Neural cell (in vitro differentiated cells): Measurements from ENCODE around the gene DIS3L2. TPM values are rescaled to one million over a fixed set of nuclear protein-coding genes. Genes with fewer than 3 reads are reported as not detected.

Source experiments
- H2AFZ ChIP-seq: fragments of 200-600, 300-800 bp; sonication (generic), shearing (Covaris generic); 2 replicates; pipeline ENCODE4 v1.6.0; 2014; ENCODE audit warnings: low read depth, mild to moderate bottlenecking, antibody characterized with exemption, low read length, moderate library complexity
- H3F3A ChIP-seq: fragments of 200-600 bp; shearing (Covaris generic); 2 replicates; pipeline ENCODE4 v1.6.1; 2016; ENCODE audit warnings: mild to moderate bottlenecking, moderate library complexity, mixed read lengths, antibody characterized with exemption, low read length; ENCODE audit not compliant: insufficient read depth, poor library complexity, severe bottlenecking
- H3K27ac ChIP-seq: fragments of 200-600, 300-800 bp; sonication (generic), shearing (Covaris generic); 2 replicates; pipeline ENCODE4 v1.5.1; 2014; ENCODE audit warnings: mild to moderate bottlenecking, low read length, moderate library complexity
- H3K27me3 ChIP-seq: fragments of 300-800, 200-600 bp; sonication (generic), shearing (Covaris generic); 2 replicates; pipeline ENCODE4 v1.6.0; 2014; ENCODE audit warnings: mild to moderate bottlenecking, low read depth, low read length, moderate library complexity; ENCODE audit not compliant: insufficient read depth
- H3K36me3 ChIP-seq: fragments of 300-800, 200-600 bp; sonication (generic), shearing (Covaris generic); 2 replicates; pipeline ENCODE4 v1.5.1; 2014; ENCODE audit warnings: mild to moderate bottlenecking, antibody characterized with exemption, low read length, moderate library complexity; ENCODE audit not compliant: insufficient read depth
- H3K4me2 ChIP-seq: fragments of 300-800, 200-600 bp; sonication (generic), shearing (Covaris generic); 2 replicates; pipeline ENCODE4 v1.6.0; 2014; ENCODE audit warnings: mild to moderate bottlenecking, low read length
- H3K4me3 ChIP-seq: fragments of 300-800, 200-600 bp; sonication (generic), shearing (Covaris generic); 2 replicates; pipeline ENCODE4 v1.5.1; 2014; ENCODE audit warnings: mild to moderate bottlenecking, low read length, moderate library complexity
- H3K79me2 ChIP-seq: fragments of 200-600 bp; shearing (Covaris generic); replicated peaks from 2 replicates; pipeline ENCODE4 v1.6.0; 2014; ENCODE audit warnings: mild to moderate bottlenecking, low read length, moderate library complexity; ENCODE audit not compliant: insufficient read depth
- H3K9ac ChIP-seq: fragments of 300-800, 200-600 bp; sonication (generic), shearing (Covaris generic); 2 replicates; pipeline ENCODE4 v1.6.1; 2016; ENCODE audit warnings: mild to moderate bottlenecking, low read length, mixed read lengths
- H3K9me2 ChIP-seq: fragments of 200-600 bp; shearing (Covaris generic); 2 replicates; pipeline ENCODE4 v1.6.1; 2016; ENCODE audit warnings: mild to moderate bottlenecking, low read length, mixed read lengths; ENCODE audit not compliant: insufficient read depth
- H3K9me3 ChIP-seq: fragments of 200-600, 300-800 bp; sonication (generic), shearing (Covaris generic); 2 replicates; pipeline ENCODE4 v1.6.1; 2016; ENCODE audit warnings: mild to moderate bottlenecking, mixed run types, low read length, moderate library complexity, mixed read lengths
- H4K20me1 ChIP-seq: fragments of 200-600 bp; shearing (Covaris generic); 2 replicates; pipeline ENCODE4 v1.6.1; 2016; ENCODE audit warnings: mild to moderate bottlenecking, mixed run types; ENCODE audit not compliant: insufficient read depth
- CTCF ChIP-seq: fragments of 450-650 bp; IDR thresholded peaks from 2 replicates; pipeline ENCODE4 v1.5.1; 2014; ENCODE audit warnings: antibody characterized with exemption, mild to moderate bottlenecking, moderate library complexity; ENCODE audit not compliant: poor library complexity, severe bottlenecking
- EP300 ChIP-seq: fragments of 450-650 bp; conservative IDR thresholded peaks from 2 replicates; pipeline ENCODE4 v1.6.1; 2014; ENCODE audit warnings: antibody characterized with exemption, mild to moderate bottlenecking, moderate library complexity; ENCODE audit not compliant: poor library complexity, severe bottlenecking
- EZH2 ChIP-seq: fragments of 200-600, 300-800 bp; shearing (Covaris generic), sonication (generic); IDR thresholded peaks from 2 replicates; pipeline ENCODE4 v1.6.1; 2014; ENCODE audit warnings: antibody characterized with exemption, low read length, borderline replicate concordance, mild to moderate bottlenecking; ENCODE audit not compliant: insufficient read depth, poor library complexity, severe bottlenecking
- MXI1 ChIP-seq: fragments of 450-650 bp; conservative IDR thresholded peaks from 2 replicates; pipeline ENCODE4 v1.6.1; 2014; ENCODE audit warnings: antibody characterized with exemption, mild to moderate bottlenecking; ENCODE audit not compliant: poor library complexity, severe bottlenecking
- POLR2AphosphoS5 ChIP-seq: IDR thresholded peaks from 2 replicates; pipeline ENCODE4 v1.6.1; 2012
- RAD21 ChIP-seq: fragments of 450-650 bp; conservative IDR thresholded peaks from 2 replicates; pipeline ENCODE4 v1.6.1; 2014; ENCODE audit warnings: antibody characterized with exemption, mild to moderate bottlenecking, moderate library complexity
- REST ChIP-seq: IDR thresholded peaks from 2 replicates; pipeline ENCODE4 v1.6.1; 2012; ENCODE audit warnings: borderline replicate concordance
- SMC3 ChIP-seq: fragments of 450-650 bp; conservative IDR thresholded peaks from 2 replicates; pipeline ENCODE4 v1.6.1; 2014; ENCODE audit warnings: antibody characterized with exemption, mild to moderate bottlenecking, moderate library complexity; ENCODE audit not compliant: poor library complexity
- TAF1 ChIP-seq: IDR thresholded peaks from 2 replicates; pipeline ENCODE4 v1.6.1; 2012; ENCODE audit warnings: low read depth
- polyA plus RNA-seq: library from polyadenylated mRNA; depleted of rRNA; stranded (reverse); fragments of >200 nt; gene quantifications from 2 replicates; pipeline ENCODE4 v1.2.3, GENCODE V29; 2014

The DIS3L2 gene
- polyA plus RNA-seq, 1 donor from 2014 or later = 20.0 TPM

GRCh38 chr2:232315049-232315922 lies 353.8 kb downstream of the DIS3L2 start:
- Histone ChIP-seq H3K9me2 (no peaks in the 10 kb centered on the region), H3K9ac (no peak overlapping the region), H3K79me2 (no peaks in the 10 kb centered on the region), H2AFZ (no peak overlapping the region), H3K27ac (no peak overlapping the region), H3K27me3 (no peaks in the 10 kb centered on the region), H3K4me3 (no peak overlapping the region), H3F3A (no peaks in the 10 kb centered on the region), H3K9me3 (no peaks in the 10 kb centered on the region), H4K20me1 (no peaks in the 10 kb centered on the region), H3K4me2 (no peak overlapping the region), H3K36me3 (no peaks in the 10 kb centered on the region)
- TF ChIP-seq EZH2 (no peak), EP300 (no peak), REST (no peak), POLR2AphosphoS5 (no peak), RAD21 (no peak), TAF1 (no peak), MXI1 (no peak), CTCF (no peak), SMC3 (no peak)

- TF ChIP-seq MXI1 (no peak), SMC3 (no peak), TAF1 (no peak), RAD21 (no peak), EZH2 (no peak), EP300 (no peak), CTCF (no peak), REST (no peak), POLR2AphosphoS5 (no peak)
- no peaks in the 10 kb centered on the region for H4K20me1 ChIP-seq
- H3K9me3 ChIP-seq = no peaks in the 10 kb centered on the region
- H3K27me3 ChIP-seq = no peaks in the 10 kb centered on the region
- H3F3A ChIP-seq = no peaks in the 10 kb centered on the region
- H2AFZ ChIP-seq = no peak overlapping the region
- H3K79me2 ChIP-seq = no peaks in the 10 kb centered on the region
- H3K4me2 ChIP-seq = no peak overlapping the region
- no peaks in the 10 kb centered on the region for H3K36me3 ChIP-seq
- H3K9ac ChIP-seq = no peak overlapping the region
- no peak overlapping the region for H3K4me3 ChIP-seq
- H3K9me2 ChIP-seq = no peaks in the 10 kb centered on the region
- H3K27ac ChIP-seq = no peak overlapping the region
Measured at GRCh38 chr2:232315923-232316299, 354.4 kb downstream of the DIS3L2 start.
